Measurements from ENCODE around the gene SH3PXD2A. TPM values are rescaled to one million over a fixed set of nuclear protein-coding genes. Genes with fewer than 3 reads are reported as not detected.

SH3PXD2A gene
- total RNA-seq, 1 donor from 2014 or later: 56.2 TPM

DNA sequence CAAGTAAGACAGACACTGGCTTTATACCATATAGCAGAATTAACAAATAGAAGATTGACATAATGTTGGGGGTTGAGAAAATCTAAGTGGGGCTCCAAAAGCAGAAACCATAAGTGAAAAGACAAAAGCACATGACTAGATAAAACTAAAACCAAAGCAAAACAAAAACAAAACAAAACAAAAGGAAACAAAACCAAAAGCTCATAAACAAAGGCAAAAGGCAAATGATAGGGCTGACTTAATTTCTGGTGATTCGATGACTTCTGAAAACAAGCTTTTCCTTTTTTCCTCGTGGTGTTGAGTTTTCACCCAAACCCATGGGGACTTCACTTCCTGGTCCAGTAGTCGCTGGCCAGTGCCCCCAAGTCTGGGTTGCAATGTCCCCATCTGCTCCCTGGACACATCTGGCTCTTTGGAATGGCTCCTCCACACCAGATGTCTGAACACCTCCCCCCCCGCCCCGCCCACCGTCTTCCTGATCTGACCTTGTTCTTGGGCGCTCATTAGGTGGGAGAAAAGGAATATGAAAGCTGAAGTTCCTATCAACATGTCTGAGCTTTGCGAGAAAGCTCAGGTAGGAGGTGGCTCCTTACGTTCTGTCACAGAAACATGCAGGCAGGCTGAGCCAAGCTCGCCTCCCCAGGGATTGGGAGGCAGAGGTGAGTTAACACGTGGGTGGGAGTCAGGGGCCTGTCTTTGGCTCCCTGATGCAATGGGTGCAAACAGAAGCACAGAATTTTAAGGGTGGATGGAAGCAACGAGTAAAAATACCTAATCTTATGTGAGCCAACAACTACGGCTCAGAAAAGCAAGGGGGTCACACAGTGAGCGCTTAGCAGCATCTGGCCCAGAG is 240.8 kb downstream of the SH3PXD2A start:
- peaks cover 71% of the 10 kb centered on the region for H3K4me1 ChIP-seq
- intact Hi-C loops (cut with DNase I): loop anchor here (5.0 kb wide), 1 partner anchor 63 kb away; no protein-coding TSS in a partner anchor

GRCh38 chr10:103613616-103614015 is 241.8 kb downstream of the SH3PXD2A start:
- DNase-seq (ENCODE audit: extremely low spot score in 2 of 2): no peak
- peak overlapping the region; percentile 76 for H3K27ac ChIP-seq
- no peaks in the 10 kb centered on the region for H3K27me3 ChIP-seq
- no peak overlapping the region for H3K4me3 ChIP-seq
- TF ChIP-seq, protein P1, sequence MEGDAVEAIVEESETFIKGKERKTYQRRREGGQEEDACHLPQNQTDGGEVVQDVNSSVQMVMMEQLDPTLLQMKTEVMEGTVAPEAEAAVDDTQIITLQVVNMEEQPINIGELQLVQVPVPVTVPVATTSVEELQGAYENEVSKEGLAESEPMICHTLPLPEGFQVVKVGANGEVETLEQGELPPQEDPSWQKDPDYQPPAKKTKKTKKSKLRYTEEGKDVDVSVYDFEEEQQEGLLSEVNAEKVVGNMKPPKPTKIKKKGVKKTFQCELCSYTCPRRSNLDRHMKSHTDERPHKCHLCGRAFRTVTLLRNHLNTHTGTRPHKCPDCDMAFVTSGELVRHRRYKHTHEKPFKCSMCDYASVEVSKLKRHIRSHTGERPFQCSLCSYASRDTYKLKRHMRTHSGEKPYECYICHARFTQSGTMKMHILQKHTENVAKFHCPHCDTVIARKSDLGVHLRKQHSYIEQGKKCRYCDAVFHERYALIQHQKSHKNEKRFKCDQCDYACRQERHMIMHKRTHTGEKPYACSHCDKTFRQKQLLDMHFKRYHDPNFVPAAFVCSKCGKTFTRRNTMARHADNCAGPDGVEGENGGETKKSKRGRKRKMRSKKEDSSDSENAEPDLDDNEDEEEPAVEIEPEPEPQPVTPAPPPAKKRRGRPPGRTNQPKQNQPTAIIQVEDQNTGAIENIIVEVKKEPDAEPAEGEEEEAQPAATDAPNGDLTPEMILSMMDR (IDR thresholded peaks at IDR 0.05): no peak
- TF ChIP-seq POLR2AphosphoS5 (IDR thresholded peaks at IDR 0.05; ENCODE audit: insufficient read depth in 1 of 2, low read depth in 1 of 2) (no peak), POLR2A (IDR thresholded peaks at IDR 0.05) (no peak)
- intact Hi-C loops (cut with DNase I): no loop called here
- peaks cover 0 to 50% of the 10 kb centered on the region in 2 donors for H3K36me3 ChIP-seq
- H3K9me3 ChIP-seq: no peaks in the 10 kb centered on the region
- H3K4me1 ChIP-seq: peaks cover 62% of the 10 kb centered on the region

More for the DNA sequence above, 240.8 kb downstream of the SH3PXD2A start:
- H3K4me3 ChIP-seq: no peak overlapping the region
- TF ChIP-seq POLR2A (IDR thresholded peaks at IDR 0.05): no peak
- H3K27me3 ChIP-seq: no peaks in the 10 kb centered on the region
- DNase-seq (ENCODE audit: extremely low spot score in 2 of 2): no peak
- peaks cover 0 to 43% of the 10 kb centered on the region in 2 donors for H3K36me3 ChIP-seq
- no peaks in the 10 kb centered on the region for H3K9me3 ChIP-seq
- H3K27ac ChIP-seq: peak overlapping the region; percentile 83

GRCh38 chr10:103612462-103613365 is 242.7 kb downstream of the SH3PXD2A start:
- DNase-seq (ENCODE audit: extremely low spot score in 2 of 2): no peak
- no peak overlapping the region for H3K4me3 ChIP-seq

GRCh38 chr10:103610921-103611511 is 244.4 kb downstream of the SH3PXD2A start:
- peaks cover 0 to 54% of the 10 kb centered on the region in 2 donors for H3K36me3 ChIP-seq
- H3K27ac ChIP-seq: peak overlapping the region; percentile 76
- H3K4me1 ChIP-seq: peaks cover 36% of the 10 kb centered on the region
- TF ChIP-seq POLR2AphosphoS5 (IDR thresholded peaks at IDR 0.05; ENCODE audit: insufficient read depth in 1 of 2, low read depth in 1 of 2) (no peak), POLR2A (IDR thresholded peaks at IDR 0.05) (no peak)
- TF ChIP-seq, protein P1 (IDR thresholded peaks at IDR 0.05): no peak
- no peaks in the 10 kb centered on the region for H3K27me3 ChIP-seq
- no peaks in the 10 kb centered on the region for H3K9me3 ChIP-seq
- no peak for DNase-seq (ENCODE audit: extremely low spot score in 2 of 2)
- intact Hi-C loops (cut with DNase I): no loop called here
- no peak overlapping the region for H3K4me3 ChIP-seq

More at GRCh38 chr10:103612462-103613365, 242.7 kb downstream of the SH3PXD2A start:
- Histone ChIP-seq H3K4me1 (peaks cover 53% of the 10 kb centered on the region), H3K9me3 (no peaks in the 10 kb centered on the region), H3K27ac (peak overlapping the region; percentile 76), H3K27me3 (no peaks in the 10 kb centered on the region), H3K36me3 (peaks cover 0 to 51% of the 10 kb centered on the region in 2 donors)
- intact Hi-C loops (cut with DNase I): no loop called here
- TF ChIP-seq, protein P1 (IDR thresholded peaks at IDR 0.05): no peak
- peak in 1 of 2 donors; percentile 60 for TF ChIP-seq POLR2AphosphoS5 (IDR thresholded peaks at IDR 0.05; ENCODE audit: insufficient read depth in 1 of 2, low read depth in 1 of 2)
- no peak for TF ChIP-seq POLR2A (IDR thresholded peaks at IDR 0.05)

DNA sequence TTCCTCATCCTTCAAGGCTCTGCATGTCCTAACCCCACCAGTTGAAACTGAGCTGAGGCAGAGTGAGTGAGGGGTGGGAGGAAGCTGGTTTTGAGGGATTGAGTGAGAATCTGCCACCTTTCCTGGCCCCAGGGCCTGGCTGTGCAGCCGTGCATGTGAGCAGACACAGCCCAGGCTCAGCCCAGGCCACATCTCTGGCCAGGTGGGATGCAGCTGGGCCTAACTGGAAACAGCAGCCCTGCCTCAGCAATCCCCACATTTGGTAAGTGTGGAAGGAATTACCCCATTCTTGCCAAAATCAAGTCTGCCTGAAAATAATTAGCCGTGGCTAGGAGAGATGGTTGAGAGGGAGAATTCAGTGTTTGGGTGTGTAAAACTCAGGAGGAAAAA is 245.3 kb downstream of the SH3PXD2A start:
- Histone ChIP-seq H3K36me3 (peaks cover 0 to 55% of the 10 kb centered on the region in 2 donors), H3K27ac (peak overlapping the region; percentile 76)

More for the DNA sequence above, 245.3 kb downstream of the SH3PXD2A start:
- H3K4me1 ChIP-seq: peaks cover 36% of the 10 kb centered on the region
- TF ChIP-seq POLR2AphosphoS5 (IDR thresholded peaks at IDR 0.05; ENCODE audit: insufficient read depth in 1 of 2, low read depth in 1 of 2) (no peak), POLR2A (IDR thresholded peaks at IDR 0.05) (no peak)
- TF ChIP-seq, protein P1 (IDR thresholded peaks at IDR 0.05): no peak
- H3K9me3 ChIP-seq: no peaks in the 10 kb centered on the region
- no peaks in the 10 kb centered on the region for H3K27me3 ChIP-seq
- intact Hi-C loops (cut with DNase I): no loop called here
- no peak for DNase-seq (ENCODE audit: extremely low spot score in 2 of 2)
- H3K4me3 ChIP-seq: no peak overlapping the region
